PC-3 (cell line): ENCODE measurements around the gene MAMLD1.

Source experiments
- CTCF ChIP-seq: fragments of 300-600 bp; sonication (generic); conservative IDR thresholded peaks from 2 replicates; pipeline ENCODE4 v1.5.1; 2017; ENCODE audit warnings: antibody characterized with exemption, low read depth, mild to moderate bottlenecking, low read length
- EZH2 ChIP-seq: fragments of 300-600 bp; sonication (generic); IDR thresholded peaks from one replicate; pipeline ENCODE4 v1.6.1; 2017; ENCODE audit warnings: antibody characterized with exemption, mild to moderate bottlenecking, low read length; ENCODE audit not compliant: unreplicated experiment

- TF ChIP-seq CTCF = no peak
- TF ChIP-seq EZH2 = no peak
These were observed 163.6 kb downstream of the MAMLD1 start for GRCh38 chrX:150526692-150527091.
